Urothelium cell line (cell line): ENCODE results near the gene ULBP2.
"Not testable (repeated sequence)": the region's sequence is repeated elsewhere in the genome, so short reads cannot be mapped to it uniquely, and the experiment has no call there.

Source experiments
- DNase-seq: peaks from one replicate; pipeline ENCODE4 v3.0.0; 2011; ENCODE audit warnings: low spot score, mixed read lengths
- FAIRE-seq: peaks from 2 replicates; lab custom pipeline; 2011; peaks lifted over from hg19 to GRCh38; lab: Jason Lieb, UNC

The ULBP2 gene

DNA sequence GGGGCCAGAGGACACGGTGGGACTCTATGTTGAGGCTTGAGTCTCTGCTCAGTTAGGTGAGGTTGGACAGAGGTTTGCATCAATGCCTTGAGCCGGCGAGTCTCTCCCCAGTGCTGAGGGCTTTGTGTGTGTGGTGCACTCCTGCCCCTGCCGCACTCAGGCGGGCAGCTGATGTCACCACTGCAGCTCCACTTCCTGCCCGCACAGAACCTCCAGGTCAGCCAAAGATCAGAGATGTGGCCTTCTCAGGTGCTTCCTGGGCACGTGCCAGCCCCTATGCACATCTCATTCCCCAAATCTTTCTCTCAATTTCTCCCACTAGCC, 49.6 kb downstream of the ULBP2 start:
- not testable (repeated sequence) for FAIRE-seq, DNase-seq

DNA sequence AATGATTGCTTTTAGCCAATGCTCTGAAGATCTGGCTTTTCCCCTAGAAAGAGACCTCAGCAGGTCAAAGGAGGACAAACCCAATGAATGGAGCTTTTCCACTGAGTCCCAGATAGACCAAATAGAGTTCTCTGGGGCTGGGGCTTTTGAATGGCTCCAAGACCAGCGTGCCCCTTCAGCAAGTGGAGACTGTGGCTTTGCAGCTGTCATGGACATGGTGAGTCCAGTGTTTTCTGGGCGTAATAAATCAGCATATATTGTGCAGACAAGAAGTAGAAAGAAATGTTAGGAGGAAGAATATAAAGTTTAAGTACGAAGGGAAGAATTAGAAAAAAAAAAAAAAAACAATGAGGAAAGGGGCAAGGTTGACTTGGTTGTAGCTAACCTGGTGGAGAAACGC, 50.0 kb downstream of the ULBP2 start:
- DNase-seq (no peak), FAIRE-seq (no peak)

DNA sequence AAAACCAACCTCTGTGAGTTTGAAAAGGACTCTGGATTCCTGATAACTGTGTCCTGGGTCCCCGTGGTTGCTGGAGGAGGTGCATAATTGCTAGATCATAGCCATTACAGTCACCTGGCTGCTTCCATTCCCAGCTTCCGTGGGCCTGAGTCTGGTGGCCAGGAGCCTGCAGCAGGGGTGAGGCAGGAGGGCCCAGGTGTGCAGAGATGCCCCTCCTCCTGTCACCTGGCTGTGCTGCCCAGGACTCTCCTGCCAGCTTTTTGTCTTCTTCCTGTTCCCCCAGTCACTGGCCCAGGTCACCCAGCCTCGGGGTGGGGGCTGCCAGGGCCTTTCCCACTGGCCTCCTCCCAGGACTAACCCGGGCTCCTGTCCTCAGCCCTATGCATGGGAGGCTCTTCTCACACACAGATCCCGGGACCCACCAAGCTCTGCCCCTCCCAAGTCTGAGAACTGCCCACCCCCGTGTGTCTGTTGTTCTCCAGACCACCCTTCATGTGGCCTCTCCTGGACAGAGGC, 53.5 kb downstream of the ULBP2 start:
- FAIRE-seq (no peak), DNase-seq (no peak)

DNA sequence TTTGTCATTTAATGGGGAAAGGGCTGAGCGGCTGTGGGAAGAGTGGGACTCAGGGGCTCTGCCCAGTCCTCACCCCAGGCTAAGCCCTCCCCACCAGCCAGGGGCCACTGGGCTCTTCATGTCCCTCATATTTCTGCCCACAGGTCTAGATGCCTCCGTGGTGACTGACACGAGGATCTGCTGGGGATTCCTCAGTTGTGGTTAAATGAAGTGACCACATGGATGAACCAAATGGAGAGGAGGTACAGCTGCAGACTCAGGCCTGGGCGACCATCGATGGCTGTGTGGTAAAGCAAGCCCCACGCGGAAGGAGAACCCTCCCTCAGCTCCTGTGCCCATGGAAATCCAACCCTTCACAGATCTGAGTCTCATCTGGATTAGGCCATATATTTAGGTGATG, 54.2 kb downstream of the ULBP2 start:
- no peak for DNase-seq

More for the DNA sequence above, 54.2 kb downstream of the ULBP2 start:
- no peak for FAIRE-seq
